PC-9 (cell line): ENCODE measurements around the gene MYLK. TPM values are rescaled to one million over a fixed set of nuclear protein-coding genes. Genes with fewer than 3 reads are reported as not detected.
A peak's percentile ranks its signal among the peaks of the same experiment; 100 is the strongest.

Source experiments
- BruUV-seq: library from RNA; stranded (reverse); fragments of 400-500 nt; replicated peaks from 2 replicates; lab custom pipeline; 2021; lab: Mats Ljungman, UMichigan
- CTCF ChIA-PET: fragments of 300-600 bp; sonication (Branson Sonifier 250); formaldehyde crosslinking; loops from one replicate; lab custom pipeline; 2022; ENCODE audit warnings: antibody characterized with exemption; lab: Charles Lee
- POLR2A ChIA-PET: fragments of 300-600 bp; sonication (Branson Sonifier 250); formaldehyde crosslinking; loops from one replicate; lab custom pipeline; 2022; ENCODE audit warnings: antibody characterized with exemption; ENCODE audit not compliant: unreplicated experiment; lab: Charles Lee
- DNase-seq, 2 experiments: peaks; one replicate each; pipeline versions ENCODE4 v3.0.0 to v3.0.0-alpha.2; 2015 to 2022; ENCODE audit warnings: mixed read lengths in 1 of 2
- H2AFZ ChIP-seq: fragments of 200-600 bp; sonication (generic); 2 replicates; pipeline ENCODE4 v1.8.1; 2017; ENCODE audit warnings: antibody characterized with exemption
- H3F3A ChIP-seq: fragments of 200-600 bp; sonication (generic); 2 replicates; pipeline ENCODE4 v1.8.1; 2017; ENCODE audit warnings: antibody characterized with exemption, mild to moderate bottlenecking, low read depth; ENCODE audit not compliant: insufficient read depth
- H3K27ac ChIP-seq: fragments of 200-600 bp; sonication (generic); 2 replicates; pipeline ENCODE4 v1.6.1; 2016; ENCODE audit warnings: mixed run types
- H3K27me3 ChIP-seq: fragments of 200-600 bp; sonication (generic); 2 replicates; pipeline ENCODE4 v1.6.1; 2016; ENCODE audit warnings: low read depth, mixed run types; ENCODE audit not compliant: insufficient read depth
- H3K36me3 ChIP-seq: fragments of 200-600 bp; sonication (generic); 2 replicates; pipeline ENCODE4 v1.6.1; 2016; ENCODE audit warnings: low read depth, mixed run types
- H3K4me1 ChIP-seq: fragments of 200-600 bp; sonication (generic); replicated peaks from 2 replicates; pipeline ENCODE4 v1.6.1; 2016; ENCODE audit warnings: mixed run types; ENCODE audit not compliant: insufficient read depth
- H3K4me2 ChIP-seq: fragments of 200-600 bp; sonication (generic); 2 replicates; pipeline ENCODE4 v1.6.1; 2017; ENCODE audit warnings: mixed run types
- H3K4me3 ChIP-seq: fragments of 200-600 bp; sonication (generic); 2 replicates; pipeline ENCODE4 v1.6.1; 2016; ENCODE audit warnings: mixed run types
- H3K79me2 ChIP-seq: fragments of 200-600 bp; sonication (generic); 2 replicates; pipeline ENCODE4 v1.6.1; 2017; ENCODE audit warnings: low read depth, mixed run types
- H3K9me2 ChIP-seq: fragments of 200-600 bp; sonication (generic); 2 replicates; pipeline ENCODE4 v1.8.1; 2017; ENCODE audit warnings: mild to moderate bottlenecking; ENCODE audit not compliant: insufficient read depth
- H3K9me3 ChIP-seq: fragments of 200-600 bp; sonication (generic); 2 replicates; pipeline ENCODE4 v1.8.1; 2016; ENCODE audit warnings: low read depth; ENCODE audit not compliant: insufficient read depth
- H4K20me1 ChIP-seq: fragments of 200-600 bp; sonication (generic); 2 replicates; pipeline ENCODE4 v1.8.1; 2017; ENCODE audit not compliant: insufficient read depth
- CTCF ChIP-seq: fragments of 200-600 bp; sonication (generic); conservative IDR thresholded peaks from 2 replicates; pipeline ENCODE4 v1.6.1; 2017; ENCODE audit warnings: mixed run types, antibody characterized with exemption, mild to moderate bottlenecking, moderate library complexity
- EZH2 ChIP-seq: fragments of 200-600 bp; sonication (generic); IDR thresholded peaks from 2 replicates; pipeline ENCODE4 v1.8.0; 2017; ENCODE audit warnings: antibody characterized with exemption, low read depth
- intact Hi-C: fragments of 100-400 bp; cut with micrococcal nuclease; formaldehyde crosslinking; loops from one replicate; pipeline ENCODE4 v1.10.0; 2022; ENCODE audit not compliant: unreplicated experiment
- total RNA-seq: library from RNA; stranded (reverse); gene quantifications from 2 replicates; pipeline ENCODE4 v1.2.3, GENCODE V29; 2021

The MYLK gene
- total RNA-seq, 1 experiment from 2014 or later, result 0.72 TPM

GRCh38 chr3:123745184-123745855 lies 138.8 kb downstream of the MYLK start:
- ChIA-PET CTCF (no interaction called here), POLR2A (no interaction called here)
- Histone ChIP-seq H4K20me1 (no peaks in the 10 kb centered on the region), H3K4me2 (no peak overlapping the region), H3K4me1 (peaks cover 14% of the 10 kb centered on the region), H2AFZ (no peak overlapping the region), H3K79me2 (no peaks in the 10 kb centered on the region), H3F3A (peaks cover 10% of the 10 kb centered on the region), H3K9me2 (no peaks in the 10 kb centered on the region), H3K27me3 (no peaks in the 10 kb centered on the region), H3K36me3 (no peaks in the 10 kb centered on the region), H3K9me3 (no peaks in the 10 kb centered on the region; the same call in 1 of the 2 replicates), H3K27ac (no peak overlapping the region), H3K4me3 (no peak overlapping the region)
- no peak for TF ChIP-seq EZH2
- TF ChIP-seq CTCF, result peak; percentile 45; the same call in 1 of the 2 replicates
- DNase-seq, result no peak
- no TSS peak for BruUV-seq
- intact Hi-C loops, result no loop called here

- Histone ChIP-seq H2AFZ (no peak overlapping the region), H3F3A (no peaks in the 10 kb centered on the region), H3K79me2 (no peaks in the 10 kb centered on the region), H4K20me1 (no peaks in the 10 kb centered on the region), H3K27ac (no peak overlapping the region), H3K27me3 (no peaks in the 10 kb centered on the region), H3K4me2 (no peak overlapping the region), H3K4me3 (no peak overlapping the region), H3K4me1 (peaks cover 1% of the 10 kb centered on the region), H3K9me3 (no peaks in the 10 kb centered on the region; the same call in 1 of the 2 replicates), H3K9me2 (no peaks in the 10 kb centered on the region), H3K36me3 (no peaks in the 10 kb centered on the region)
- BruUV-seq, result no TSS peak
- CTCF ChIA-PET, result no interaction called here
- POLR2A ChIA-PET, result no interaction called here
- TF ChIP-seq EZH2 (no peak), CTCF (no peak)
- no peak for DNase-seq
- intact Hi-C loops, result no loop called here
These were observed 140.1 kb downstream of the MYLK start for GRCh38 chr3:123744064-123744463.

GRCh38 chr3:123743121-123743520 lies 141.0 kb downstream of the MYLK start:
- no peak for DNase-seq
- Histone ChIP-seq H3K9me3 (no peaks in the 10 kb centered on the region; the same call in 1 of the 2 replicates), H3K79me2 (no peaks in the 10 kb centered on the region), H4K20me1 (no peaks in the 10 kb centered on the region), H2AFZ (no peak overlapping the region), H3K4me1 (no peaks in the 10 kb centered on the region), H3K4me2 (no peak overlapping the region), H3K36me3 (no peaks in the 10 kb centered on the region), H3K9me2 (no peaks in the 10 kb centered on the region), H3K27ac (no peak overlapping the region), H3K4me3 (no peak overlapping the region), H3K27me3 (no peaks in the 10 kb centered on the region), H3F3A (no peaks in the 10 kb centered on the region)
- BruUV-seq, result no TSS peak
- CTCF ChIA-PET, result no interaction called here
- intact Hi-C loops, result no loop called here
- POLR2A ChIA-PET, result no interaction called here
- TF ChIP-seq CTCF (no peak), EZH2 (no peak)
